NOMO-1 (cell line): Measurements from ENCODE around the gene FBLN1.
"Not testable (repeated sequence)": the region's sequence is repeated elsewhere in the genome, so short reads cannot be mapped to it uniquely, and the experiment has no call there.

Source experiments
- DNase-seq, 2 experiments: peaks; one replicate each; lab custom pipeline; 2025; ENCODE audit not compliant: unreplicated experiment in 2 of 2; lab: John Stamatoyannopoulos, UW

The FBLN1 gene

GRCh38 chr22:45476814-45477213, 25.9 kb upstream of the FBLN1 start:
- DNase-seq: no peak

GRCh38 chr22:45477366-45478107, 25.1 kb upstream of the FBLN1 start:
- DNase-seq: no peak

- no peak for DNase-seq
Measured at GRCh38 chr22:45478108-45478771, 24.4 kb upstream of the FBLN1 start.

GRCh38 chr22:45480717-45481116, 22.0 kb upstream of the FBLN1 start:
- DNase-seq: no peak

GRCh38 chr22:45481661-45482060, 21.0 kb upstream of the FBLN1 start:
- DNase-seq: no peak

GRCh38 chr22:45482169-45482568, 20.5 kb upstream of the FBLN1 start:
- DNase-seq: no peak

- no peak for DNase-seq
Measured at GRCh38 chr22:45483319-45483718, 19.4 kb upstream of the FBLN1 start.

- DNase-seq: no peak
Measured at GRCh38 chr22:45483918-45484499, 18.7 kb upstream of the FBLN1 start.

- no peak for DNase-seq
Measured at GRCh38 chr22:45484742-45485141, 17.9 kb upstream of the FBLN1 start.

- DNase-seq: no peak
Measured at GRCh38 chr22:45485261-45485660, 17.4 kb upstream of the FBLN1 start.

- DNase-seq: no peak
Measured at GRCh38 chr22:45488764-45489370, 13.8 kb upstream of the FBLN1 start.

- no peak for DNase-seq
Measured at GRCh38 chr22:45490836-45491235, 11.8 kb upstream of the FBLN1 start.

- DNase-seq: no peak
Measured at GRCh38 chr22:45491841-45492240, 10.8 kb upstream of the FBLN1 start.

- no peak for DNase-seq
Measured at GRCh38 chr22:45493286-45493771, 9.4 kb upstream of the FBLN1 start.

GRCh38 chr22:45494306-45494705, 8.4 kb upstream of the FBLN1 start:
- not testable (repeated sequence) for DNase-seq

- not testable (repeated sequence) for DNase-seq
Measured at GRCh38 chr22:45495616-45496015, 7.1 kb upstream of the FBLN1 start.

GRCh38 chr22:45496451-45496941, 6.2 kb upstream of the FBLN1 start:
- DNase-seq: no peak

- DNase-seq: no peak
Measured at GRCh38 chr22:45497351-45498145, 5.1 kb upstream of the FBLN1 start.

- DNase-seq: no peak
Measured at GRCh38 chr22:45499746-45500145, 2.9 kb upstream of the FBLN1 start.

GRCh38 chr22:45503050-45503815, 550 bp downstream of the FBLN1 start:
- no peak for DNase-seq
